Activated CD8-positive, alpha-beta memory T cell treated with anti-CD3 and anti-CD28 coated beads for 36 hours (primary cell): ENCODE measurements around the gene CRAMP1. TPM values are rescaled to one million over a fixed set of nuclear protein-coding genes. Genes with fewer than 3 reads are reported as not detected.

Experiments
- CTCF ChIA-PET: fragments of 350-600 bp; sonication (Branson Sonifier 250); formaldehyde crosslinking; loops from one replicate; lab custom pipeline; 2021; ENCODE audit warnings: antibody characterized with exemption; lab: Charles Lee
- POLR2A ChIA-PET: fragments of 350-600 bp; sonication (Branson Sonifier 250); formaldehyde crosslinking; loops from one replicate; lab custom pipeline; 2021; ENCODE audit warnings: antibody characterized with exemption; lab: Charles Lee
- total RNA-seq, 2 experiments: library from RNA; stranded (reverse); gene quantifications; one replicate each; pipeline ENCODE4 v1.2.3, GENCODE V29; 2021

The CRAMP1 gene
- total RNA-seq, 2 experiments from 2014 or later = 23.6 to 24.3 TPM

DNA sequence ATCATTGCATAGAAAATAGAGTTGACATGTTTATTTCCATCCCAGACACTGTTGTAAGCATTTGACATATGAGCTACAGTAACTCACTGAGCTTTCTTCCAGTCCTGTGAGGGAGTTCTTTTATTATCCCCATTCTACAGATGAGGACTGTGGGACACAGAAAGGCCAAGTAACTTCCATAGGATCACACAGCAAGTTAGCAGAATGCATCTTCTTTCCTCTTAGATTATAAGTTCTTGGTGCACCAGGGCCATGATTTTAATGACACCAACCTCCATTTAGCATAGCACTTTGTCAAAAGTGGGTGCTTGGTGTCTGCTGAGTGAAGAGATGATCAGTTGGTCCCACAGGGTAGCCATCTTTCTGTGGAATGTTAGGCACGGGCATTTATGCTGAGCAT lies 78.7 kb downstream of the CRAMP1 start:
- ChIA-PET CTCF (interaction anchor here (1.2 kb wide), 1 partner anchor 13 kb away, joined by 3 read pairs; the partner anchor contains the start of gene JPT2), POLR2A (interaction anchor here (0.6 kb wide), 1 partner anchor 15 kb away, joined by 3 read pairs; the partner anchor contains the start of gene MAPK8IP3)

DNA sequence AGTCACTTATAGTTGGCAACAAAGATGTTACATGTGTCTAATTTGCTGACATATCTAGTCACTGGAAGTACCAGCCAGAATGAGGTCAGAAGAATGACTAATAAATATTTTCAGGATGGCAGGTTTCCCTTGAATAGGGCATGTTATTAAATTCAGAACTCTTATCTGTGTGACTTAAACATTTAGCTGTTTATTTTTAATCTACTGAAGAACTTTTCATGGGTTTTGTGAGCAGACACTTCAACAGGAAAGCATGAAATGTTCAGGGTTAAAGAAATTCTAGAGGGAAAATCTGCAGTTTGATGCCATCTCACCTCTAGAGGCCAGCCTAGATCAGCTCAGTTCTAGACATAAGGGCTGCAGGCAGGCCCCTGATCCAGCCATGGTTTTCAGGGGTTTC lies 79.1 kb downstream of the CRAMP1 start:
- ChIA-PET POLR2A (interaction anchor here (0.6 kb wide), 1 partner anchor 15 kb away, joined by 3 read pairs; the partner anchor contains the start of gene MAPK8IP3), CTCF (interaction anchor here (1.2 kb wide), 1 partner anchor 13 kb away, joined by 3 read pairs; the partner anchor contains the start of gene JPT2)

DNA sequence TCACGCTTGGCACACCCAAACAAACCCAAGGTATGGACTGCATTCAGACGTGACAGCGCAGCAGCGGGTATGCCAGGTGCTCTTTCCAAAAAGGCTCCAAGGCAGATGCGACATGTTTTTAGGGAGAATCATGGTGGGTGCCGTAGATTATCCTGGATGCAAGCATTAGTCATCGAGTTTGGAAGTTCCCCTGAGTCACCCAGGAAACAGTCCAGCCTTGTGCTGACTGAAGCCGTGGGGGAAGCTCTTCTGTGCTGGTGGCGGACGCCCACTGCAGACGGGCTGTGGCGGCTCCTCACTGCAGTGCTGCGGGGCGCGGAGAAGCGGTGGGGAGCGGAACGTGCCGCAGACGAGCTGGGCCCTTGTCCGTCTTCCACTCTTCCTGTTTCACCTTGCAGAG lies 79.8 kb downstream of the CRAMP1 start:
- ChIA-PET CTCF (interaction anchor here (1.2 kb wide), 1 partner anchor 14 kb away, joined by 3 read pairs; the partner anchor contains the start of gene JPT2), POLR2A (no interaction called here)

DNA sequence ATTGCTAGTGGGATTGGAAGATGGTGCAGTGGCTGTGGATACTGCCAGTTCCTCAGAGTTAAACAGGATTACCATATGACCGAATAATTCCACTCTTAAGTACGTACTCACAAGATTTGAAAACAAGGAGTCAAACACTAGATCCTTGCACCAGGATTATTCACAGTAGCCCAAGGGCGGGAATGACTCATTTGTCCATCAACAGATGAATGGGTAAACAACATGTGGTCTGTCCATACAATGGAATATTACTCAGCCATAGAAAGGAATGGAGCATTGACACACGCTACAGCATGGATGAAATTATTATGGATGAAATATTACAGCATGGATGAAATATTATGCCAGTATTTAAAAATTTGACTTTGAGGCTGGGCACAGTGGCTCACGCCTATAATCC lies 84.7 kb downstream of the CRAMP1 start:
- POLR2A ChIA-PET = no interaction called here
- CTCF ChIA-PET = interaction anchor here (0.7 kb wide), 1 partner anchor 9 kb away, joined by 4 read pairs; the partner anchor contains the start of gene MAPK8IP3

DNA sequence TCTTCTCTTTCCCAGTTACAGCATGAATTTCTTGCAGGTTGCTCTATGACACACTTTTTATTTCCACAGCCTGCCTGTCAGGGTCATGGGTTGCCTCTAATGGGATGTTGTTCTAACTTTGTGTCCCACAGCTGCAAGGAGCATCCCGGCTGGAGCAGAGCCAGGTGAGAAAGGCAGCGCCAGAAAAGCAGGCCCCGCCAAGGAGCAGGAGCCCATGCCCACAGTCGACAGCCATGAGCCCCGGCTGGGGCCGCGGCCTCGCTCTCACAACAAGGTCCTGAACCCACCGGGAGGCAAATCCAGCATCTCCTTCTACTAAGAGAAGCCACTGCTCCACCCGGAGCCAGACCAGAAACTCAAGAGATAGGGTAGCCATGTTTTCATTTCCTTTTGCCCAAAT lies 86.5 kb downstream of the CRAMP1 start:
- POLR2A ChIA-PET = no interaction called here
- CTCF ChIA-PET = interaction anchor here (0.6 kb wide), 1 partner anchor 237 kb away, joined by 3 read pairs; no protein-coding TSS in a partner anchor

DNA sequence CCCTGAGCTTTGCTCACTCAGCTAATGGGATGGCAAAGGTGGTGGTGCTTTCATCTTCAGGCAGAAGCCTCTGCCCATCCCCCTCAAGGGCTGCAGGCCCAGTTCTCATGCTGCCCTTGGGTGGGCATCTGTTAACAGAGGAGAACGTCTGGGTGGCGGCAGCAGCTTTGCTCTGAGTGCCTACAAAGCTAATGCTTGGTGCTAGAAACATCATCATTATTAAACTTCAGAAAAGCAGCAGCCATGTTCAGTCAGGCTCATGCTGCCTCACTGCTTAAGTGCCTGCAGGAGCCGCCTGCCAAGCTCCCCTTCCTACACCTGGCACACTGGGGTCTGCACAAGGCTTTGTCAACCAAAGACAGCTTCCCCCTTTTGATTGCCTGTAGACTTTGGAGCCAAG lies 88.1 kb downstream of the CRAMP1 start:
- ChIA-PET CTCF (no interaction called here), POLR2A (no interaction called here)

DNA sequence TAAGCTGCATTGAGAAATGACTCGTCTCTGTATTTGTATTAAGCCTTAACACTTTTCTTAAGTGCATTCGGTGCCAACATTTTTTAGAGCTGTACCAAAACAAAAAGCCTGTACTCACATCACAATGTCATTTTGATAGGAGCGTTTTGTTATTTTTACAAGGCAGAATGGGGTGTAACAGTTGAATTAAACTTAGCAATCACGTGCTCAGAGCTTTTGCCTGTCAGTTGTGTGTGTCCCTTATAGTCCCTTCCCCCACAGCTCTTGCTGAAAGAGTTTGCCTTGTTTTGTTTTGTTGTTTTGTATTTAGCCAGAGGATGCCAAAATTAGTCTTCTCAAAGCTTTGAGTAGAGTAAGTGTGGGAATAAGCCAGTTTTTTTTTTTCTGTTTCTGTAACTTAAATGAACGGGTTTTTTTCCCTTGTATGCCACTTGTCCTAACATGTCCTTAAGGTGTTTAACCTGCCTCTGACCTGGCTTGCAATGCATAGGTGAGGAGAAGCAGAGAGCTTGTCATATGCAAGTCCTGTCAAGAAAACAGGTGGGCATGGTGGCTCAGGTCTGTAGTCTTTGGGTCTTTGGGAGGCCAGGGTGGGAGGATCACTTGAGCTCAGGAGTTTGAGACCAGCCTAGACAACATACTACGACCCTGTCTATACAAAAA lies 89.2 kb downstream of the CRAMP1 start:
- ChIA-PET POLR2A (no interaction called here), CTCF (no interaction called here)

DNA sequence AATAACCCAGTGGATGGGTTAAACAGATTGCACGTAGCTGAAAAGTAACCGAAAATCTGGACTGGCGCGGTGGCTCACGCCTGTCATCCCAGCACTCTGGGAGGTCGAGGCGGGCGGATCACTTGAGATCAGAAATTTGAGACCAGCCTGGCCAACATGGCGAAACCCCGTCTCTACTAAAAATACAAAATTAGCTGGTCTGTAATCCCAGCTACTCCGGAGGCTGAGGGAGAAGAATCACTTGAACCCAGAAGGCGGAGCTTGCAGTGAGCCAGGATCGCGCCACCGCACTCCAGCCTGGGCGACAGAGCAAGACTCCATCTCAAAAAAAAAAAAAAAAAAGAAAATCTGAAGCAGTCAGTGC lies 93.1 kb downstream of the CRAMP1 start:
- CTCF ChIA-PET = interaction anchor here (0.7 to 2.2 kb wide), 18 partner anchors 8 to 172 kb away, joined by 3 to 16 read pairs (median 4); partner anchors contain the start of genes EME2, JPT2, MRPS34 and NME3
- POLR2A ChIA-PET = interaction anchor here (0.6 to 2.6 kb wide), 15 partner anchors 14 to 509 kb away, joined by 3 to 16 read pairs (median 4); partner anchors contain the start of genes CLCN7, EME2, JPT2 and MRPS34

DNA sequence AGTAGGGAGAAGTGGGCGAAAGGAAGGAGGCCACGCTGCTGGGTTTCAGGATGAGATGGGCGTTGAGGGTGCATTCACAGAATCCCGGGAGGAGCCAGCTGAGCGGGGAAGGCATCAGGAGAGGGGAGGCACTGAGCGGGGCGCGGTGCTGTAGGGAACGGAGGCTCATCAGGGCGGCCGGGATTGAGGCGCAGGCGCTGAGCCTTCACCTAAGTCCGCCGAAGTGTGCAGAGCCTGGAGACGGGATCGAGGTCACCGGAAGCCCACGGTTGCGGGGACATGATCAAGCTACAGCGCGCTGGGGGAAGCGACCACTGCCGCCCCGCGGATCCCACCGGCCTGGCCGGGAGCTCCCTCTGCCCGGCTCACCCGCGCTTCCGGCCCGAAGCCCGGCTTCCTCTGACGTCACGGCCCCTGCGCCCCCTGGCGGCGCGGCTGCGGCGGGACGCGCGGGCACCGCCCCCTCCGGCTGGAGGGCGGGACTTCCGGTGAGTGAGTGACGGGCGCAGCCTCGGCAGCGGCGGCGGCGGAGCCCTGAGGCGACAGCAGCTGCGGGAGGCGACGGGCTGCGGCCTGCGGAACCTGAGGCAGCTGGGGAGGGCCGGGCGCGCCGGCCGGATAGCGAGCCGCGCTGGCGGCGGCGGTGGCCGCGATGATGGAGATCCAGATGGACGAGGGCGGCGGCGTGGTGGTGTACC lies 93.7 kb downstream of the CRAMP1 start, which contains the start of gene MAPK8IP3:
MAPK8IP3 (plus strand) TSS at position 508 of the 698 bp plus-strand sequence; CDS start at position 653, 145 bp downstream.
- ChIA-PET POLR2A (interaction anchor here (0.6 to 2.6 kb wide), 16 partner anchors 14 to 511 kb away, joined by 3 to 16 read pairs (median 4); partner anchors contain the start of genes CLCN7, EME2, JPT2 and MRPS34), CTCF (interaction anchor here (0.7 to 2.2 kb wide), 20 partner anchors 8 to 172 kb away, joined by 3 to 16 read pairs (median 4); partner anchors contain the start of genes EME2, JPT2, MRPS34 and NME3)

DNA sequence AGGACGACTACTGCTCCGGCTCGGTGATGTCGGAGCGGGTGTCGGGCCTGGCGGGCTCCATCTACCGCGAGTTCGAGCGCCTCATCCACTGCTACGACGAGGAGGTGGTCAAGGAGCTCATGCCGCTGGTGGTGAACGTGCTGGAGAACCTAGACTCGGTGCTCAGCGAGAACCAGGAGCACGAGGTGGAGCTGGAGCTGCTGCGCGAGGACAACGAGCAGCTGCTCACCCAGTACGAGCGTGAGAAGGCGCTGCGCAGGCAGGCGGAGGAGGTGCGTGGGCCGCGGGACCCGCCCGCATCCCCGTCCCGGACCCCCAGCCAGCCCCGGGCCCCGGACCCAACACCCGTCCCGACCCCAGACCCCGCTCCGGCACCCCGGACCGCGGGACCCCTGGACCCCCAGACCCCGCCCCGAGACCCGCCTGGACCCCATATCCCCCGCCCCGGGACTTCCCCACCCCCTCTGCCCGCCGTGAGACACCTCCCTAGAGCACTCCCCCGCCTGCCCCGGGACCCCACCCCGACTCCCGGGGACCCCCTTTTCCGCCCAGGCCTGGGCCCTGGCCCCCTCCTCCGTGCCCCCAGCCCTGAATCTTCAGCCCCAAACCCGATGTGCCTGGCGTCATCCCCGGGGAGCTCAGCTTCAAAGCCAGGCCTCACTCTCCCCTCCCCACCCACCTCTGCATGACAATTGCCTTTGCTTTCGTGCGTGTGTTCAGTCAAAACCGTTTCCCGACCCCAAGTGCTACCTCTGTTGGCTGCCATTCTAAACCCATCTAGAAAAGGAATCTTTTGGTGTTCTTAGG lies 94.4 kb downstream of the CRAMP1 start:
- ChIA-PET POLR2A (interaction anchor here (0.6 to 2.6 kb wide), 14 partner anchors 13 to 993 kb away, joined by 3 to 16 read pairs (median 5); partner anchors contain the start of genes EME2, JPT2, MRPS34 and NUBP2), CTCF (interaction anchor here (0.6 to 2.2 kb wide), 16 partner anchors 9 to 202 kb away, joined by 3 to 16 read pairs (median 4); partner anchors contain the start of genes JPT2, NUBP2 and TMEM204)

DNA sequence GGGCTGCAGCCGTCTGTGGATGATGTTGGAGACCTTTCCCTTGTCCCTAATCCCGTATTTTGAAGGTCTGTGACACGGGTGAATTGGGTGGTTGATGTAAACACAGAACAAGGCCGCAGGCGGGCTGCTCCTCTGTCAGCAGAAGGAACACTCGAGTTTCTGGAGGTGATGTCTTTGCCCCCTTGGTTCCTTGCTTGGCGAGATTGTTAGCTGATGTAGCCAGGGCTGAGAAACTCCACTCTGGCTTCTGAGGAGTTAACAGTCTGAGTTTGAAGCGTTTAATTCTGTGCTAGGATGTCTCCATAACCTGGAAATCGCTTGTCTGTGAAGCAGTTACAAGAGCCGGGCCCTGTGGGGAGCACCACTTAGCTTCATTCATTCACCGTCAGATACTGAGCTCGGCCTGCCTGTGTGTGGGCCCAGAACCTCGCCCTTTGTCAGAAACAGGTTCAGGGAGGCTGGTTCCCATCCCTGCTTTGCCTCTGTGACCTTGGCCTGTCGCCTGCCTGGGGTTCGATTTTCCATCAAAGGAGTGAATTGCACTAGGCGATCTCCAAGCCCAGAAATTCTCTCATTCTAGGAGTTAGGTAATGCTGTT lies 95.1 kb downstream of the CRAMP1 start:
- CTCF ChIA-PET = interaction anchor here (0.6 to 2.2 kb wide), 5 partner anchors 9 to 131 kb away, joined by 3 to 16 read pairs (median 4); partner anchors contain the start of genes JPT2 and NUBP2
- POLR2A ChIA-PET = interaction anchor here (0.6 to 2.6 kb wide), 7 partner anchors 14 to 993 kb away, joined by 3 to 16 read pairs (median 6); partner anchors contain the start of genes EME2, JPT2 and MRPS34

DNA sequence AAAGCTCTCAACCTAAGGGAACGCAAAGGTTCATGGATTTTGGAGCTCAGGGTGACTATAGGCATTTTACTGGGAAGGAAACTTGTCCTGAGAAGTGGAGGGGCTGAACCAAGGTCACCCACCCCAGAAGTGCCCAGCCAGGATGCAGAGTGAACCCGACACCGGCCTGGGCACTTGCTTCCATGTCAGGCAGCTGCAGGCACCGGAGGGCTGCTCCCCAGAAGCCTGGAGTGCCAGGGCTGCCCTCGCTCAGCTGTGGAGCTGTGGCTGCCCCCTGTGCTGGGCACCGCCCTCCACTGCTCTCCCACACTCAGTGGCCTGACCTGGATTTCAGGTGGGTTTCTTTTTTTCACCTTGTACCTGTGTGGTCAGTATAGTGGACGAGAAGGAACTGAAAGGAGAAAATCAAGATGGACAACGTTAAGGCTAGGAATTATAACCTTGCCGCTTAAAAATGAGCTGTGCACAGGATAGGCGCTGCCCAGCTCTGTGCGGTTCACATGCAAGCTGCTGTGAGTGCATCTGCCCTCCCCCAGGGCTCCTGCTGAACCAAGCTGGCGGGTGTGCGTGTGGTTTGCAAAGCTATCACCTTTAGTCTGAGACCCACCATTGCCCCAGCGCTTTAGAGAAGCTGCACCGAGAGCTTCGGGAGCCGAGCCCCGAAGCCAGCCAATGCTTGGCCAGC lies 96.1 kb downstream of the CRAMP1 start:
- ChIA-PET CTCF (interaction anchor here (0.6 to 1.6 kb wide), 5 partner anchors 10 to 66 kb away, joined by 3 to 5 read pairs (median 4); partner anchors contain the start of genes EME2 and MRPS34), POLR2A (interaction anchor here (0.7 kb wide), 1 partner anchor 287 kb away, joined by 3 read pairs; no protein-coding TSS in a partner anchor)

DNA sequence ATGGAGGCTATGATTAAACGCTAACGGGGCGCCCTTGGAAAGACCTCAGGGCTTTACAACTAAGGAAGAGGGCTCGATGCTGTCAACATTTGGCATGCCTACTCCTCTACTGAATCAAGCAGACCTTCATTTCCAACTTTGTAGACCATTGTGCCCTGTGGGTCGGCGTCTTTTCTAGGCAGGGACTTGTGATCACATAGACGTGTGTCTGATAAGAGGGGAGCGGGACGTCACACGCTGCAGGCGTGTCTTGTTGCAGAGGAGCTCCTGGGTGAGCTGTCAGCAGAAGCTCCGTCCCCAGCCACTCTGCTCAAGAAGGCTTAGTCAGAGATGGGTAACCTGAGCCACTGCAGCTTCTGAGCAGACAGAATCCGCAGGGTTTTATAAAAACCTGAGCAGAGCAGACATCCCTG lies 96.6 kb downstream of the CRAMP1 start:
- ChIA-PET POLR2A (interaction anchor here (0.7 kb wide), 1 partner anchor 288 kb away, joined by 3 read pairs; no protein-coding TSS in a partner anchor), CTCF (interaction anchor here (0.6 to 1.6 kb wide), 4 partner anchors 15 to 66 kb away, joined by 3 to 5 read pairs (median 4); partner anchors contain the start of genes EME2 and MRPS34)

DNA sequence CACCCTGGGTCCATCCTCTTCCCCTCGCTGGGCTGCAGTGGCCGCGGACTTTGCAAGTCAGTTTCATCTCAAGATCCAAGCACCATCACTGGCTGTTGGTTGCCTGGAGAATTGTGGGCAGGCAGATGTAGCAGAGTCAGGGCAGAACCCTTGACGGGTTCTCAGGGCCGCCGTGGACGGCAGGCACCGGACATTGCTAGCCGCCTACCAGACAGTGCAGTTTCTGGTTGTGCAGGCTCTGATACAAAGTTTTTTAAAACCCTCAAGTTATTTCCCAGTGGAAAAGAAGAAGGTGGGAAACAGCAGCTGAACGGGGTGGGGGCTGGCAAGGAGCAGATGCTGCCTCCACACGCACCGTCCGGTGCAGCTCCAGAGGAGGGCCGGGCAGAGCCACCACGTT lies 97.2 kb downstream of the CRAMP1 start:
- ChIA-PET CTCF (interaction anchor here (1.1 to 1.4 kb wide), 2 partner anchors 63 to 65 kb away, joined by 3 to 4 read pairs; partner anchors contain the start of genes EME2 and MRPS34), POLR2A (no interaction called here)

DNA sequence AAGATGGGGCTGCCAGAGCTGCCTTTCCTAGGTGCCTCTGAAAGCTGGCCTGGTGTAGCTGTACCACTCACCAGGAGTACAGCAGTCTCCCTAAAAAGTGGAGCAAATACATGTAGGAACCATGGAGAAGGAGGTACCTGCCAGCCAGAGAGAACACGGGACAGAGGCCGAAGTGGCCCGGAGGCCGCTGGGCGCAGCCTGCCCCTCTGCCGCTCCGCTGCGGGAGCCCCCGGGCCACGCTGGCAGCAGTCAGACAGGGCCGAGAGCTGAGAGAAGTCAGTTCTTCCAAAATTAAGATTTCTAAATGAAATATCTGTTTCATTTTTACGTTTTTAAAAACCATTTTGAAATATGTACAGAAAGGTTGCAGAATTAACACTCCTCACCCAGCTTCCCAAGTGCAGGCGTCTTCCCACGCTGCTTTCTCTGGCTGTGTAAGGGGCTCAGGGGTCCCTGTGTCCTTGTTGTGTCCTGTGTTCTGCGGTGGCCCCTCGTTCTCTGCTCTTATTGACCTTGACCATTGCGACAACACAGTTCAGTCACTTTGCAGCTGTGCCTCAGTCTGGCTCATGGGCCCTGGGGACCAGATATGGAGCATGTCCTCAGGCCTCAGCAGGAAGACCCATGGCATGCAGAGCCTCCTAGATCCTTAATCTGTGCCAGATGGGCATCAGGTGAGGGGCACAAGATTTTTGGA lies 98.8 kb downstream of the CRAMP1 start:
- POLR2A ChIA-PET = no interaction called here
- CTCF ChIA-PET = no interaction called here

DNA sequence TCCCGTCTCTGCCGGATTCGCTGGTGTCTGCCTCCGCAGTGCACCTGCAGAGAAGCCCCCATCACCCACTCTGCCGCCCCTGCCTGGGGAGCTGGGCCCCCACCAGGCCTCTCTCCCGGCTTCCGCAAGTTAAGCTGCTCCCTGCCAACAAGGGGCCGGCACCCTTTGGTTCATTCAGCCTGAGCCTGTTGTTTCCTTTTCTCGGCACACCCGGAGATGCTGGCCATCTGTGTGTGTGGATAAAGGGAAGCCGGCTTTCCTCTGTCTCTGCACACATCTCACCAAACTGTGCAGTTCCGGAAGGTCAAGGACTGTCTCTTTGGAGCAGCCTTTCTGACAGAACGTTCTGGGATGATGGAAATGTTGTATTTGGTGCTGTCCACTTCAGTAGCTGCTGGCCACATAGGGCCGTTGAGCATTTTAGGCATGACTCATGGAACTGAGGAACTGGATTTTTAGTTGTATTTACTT lies 100.7 kb downstream of the CRAMP1 start:
- ChIA-PET CTCF (interaction anchor here (1.1 to 1.5 kb wide), 2 partner anchors 11 to 102 kb away, joined by 3 read pairs; no protein-coding TSS in a partner anchor), POLR2A (no interaction called here)
